Astrocyte (in vitro differentiated cells and primary cell): ENCODE results near the gene JAG2.

Experiments used
- EZH2 ChIP-seq: IDR thresholded peaks from 2 replicates; pipeline ENCODE4 v1.6.1; 2012; ENCODE audit warnings: mild to moderate bottlenecking, low read length, inconsistent platforms; ENCODE audit not compliant: insufficient read depth
- TF ChIP-seq, protein P1 (sequence below): IDR thresholded peaks from 2 replicates; pipeline ENCODE4 v1.5.1; 2011; ENCODE audit warnings: low read depth, mild to moderate bottlenecking, inconsistent platforms, low read length, moderate library complexity; ENCODE audit not compliant: insufficient read depth

DNA sequence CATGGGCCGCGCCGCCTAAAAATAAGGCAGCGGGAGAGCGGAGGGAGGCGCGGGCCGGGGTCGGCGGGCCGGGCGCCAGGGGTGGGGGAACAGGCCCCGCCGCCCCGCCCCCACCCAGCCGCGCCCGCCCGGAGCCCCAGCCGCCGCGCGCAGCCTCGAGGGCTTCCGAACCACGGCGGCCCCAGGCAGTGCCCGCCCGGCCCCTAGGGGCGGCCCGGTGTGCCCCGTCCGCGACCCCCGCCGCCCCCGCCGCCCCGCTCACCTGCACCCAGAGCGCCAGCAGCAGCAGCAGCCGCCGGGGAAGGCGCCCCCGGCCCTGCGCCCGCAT, 519 bp downstream of the JAG2 start:
- TF ChIP-seq, protein P1, sequence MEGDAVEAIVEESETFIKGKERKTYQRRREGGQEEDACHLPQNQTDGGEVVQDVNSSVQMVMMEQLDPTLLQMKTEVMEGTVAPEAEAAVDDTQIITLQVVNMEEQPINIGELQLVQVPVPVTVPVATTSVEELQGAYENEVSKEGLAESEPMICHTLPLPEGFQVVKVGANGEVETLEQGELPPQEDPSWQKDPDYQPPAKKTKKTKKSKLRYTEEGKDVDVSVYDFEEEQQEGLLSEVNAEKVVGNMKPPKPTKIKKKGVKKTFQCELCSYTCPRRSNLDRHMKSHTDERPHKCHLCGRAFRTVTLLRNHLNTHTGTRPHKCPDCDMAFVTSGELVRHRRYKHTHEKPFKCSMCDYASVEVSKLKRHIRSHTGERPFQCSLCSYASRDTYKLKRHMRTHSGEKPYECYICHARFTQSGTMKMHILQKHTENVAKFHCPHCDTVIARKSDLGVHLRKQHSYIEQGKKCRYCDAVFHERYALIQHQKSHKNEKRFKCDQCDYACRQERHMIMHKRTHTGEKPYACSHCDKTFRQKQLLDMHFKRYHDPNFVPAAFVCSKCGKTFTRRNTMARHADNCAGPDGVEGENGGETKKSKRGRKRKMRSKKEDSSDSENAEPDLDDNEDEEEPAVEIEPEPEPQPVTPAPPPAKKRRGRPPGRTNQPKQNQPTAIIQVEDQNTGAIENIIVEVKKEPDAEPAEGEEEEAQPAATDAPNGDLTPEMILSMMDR, result no peak
- TF ChIP-seq EZH2, result peak; percentile 43
